Measurements from ENCODE around the gene IFNA7. TPM values are rescaled to one million over a fixed set of nuclear protein-coding genes. Genes with fewer than 3 reads are reported as not detected.

The IFNA7 gene
- total RNA-seq, 1 experiment from 2014 or later, result not detected

- intact Hi-C loops (cut with micrococcal nuclease; ENCODE audit: unreplicated experiment), result no loop called here
- TF ChIP-seq CTCF (conservative IDR thresholded peaks at IDR 0.05; ENCODE audit: low read depth, low read length) (peak; percentile 51), EZH2 (IDR thresholded peaks at IDR 0.05; ENCODE audit: borderline replicate concordance, low read depth, low read length, poor library complexity, severe bottlenecking) (no peak)
- H3K4me3 ChIP-seq (ENCODE audit: low read depth, low read length, poor library complexity, severe bottlenecking), result no peak overlapping the region
- DNase-seq (ENCODE audit: low spot score), result peak; percentile 44
- no TSS peak for BruUV-seq (replicated peaks)
- H3K9me3 ChIP-seq (ENCODE audit: low read depth, low read length, poor library complexity, severe bottlenecking), result no peaks in the 10 kb centered on the region
- POLR2A ChIA-PET (ENCODE audit: low non-redundant PET), result no interaction called here
- CTCF ChIA-PET, result interaction anchor here (0.7 kb wide), 1 partner anchor 43 kb away, joined by 3 read pairs; no protein-coding TSS in a partner anchor
- no peaks in the 10 kb centered on the region for H3K36me3 ChIP-seq (ENCODE audit: insufficient read depth, low read length, poor library complexity, severe bottlenecking)
- no peaks in the 10 kb centered on the region for H3K27me3 ChIP-seq (replicated peaks; ENCODE audit: insufficient read depth, low read depth, low read length, poor library complexity)
- H3K27ac ChIP-seq (ENCODE audit: low read depth, low read length, poor library complexity, severe bottlenecking), result no peak overlapping the region
- H3K4me1 ChIP-seq (ENCODE audit: insufficient read depth, low read length, poor library complexity, severe bottlenecking), result peaks cover 5% of the 10 kb centered on the region
Observed at GRCh38 chr9:21154018-21154608, 47.9 kb downstream of the IFNA7 start.

- POLR2A ChIA-PET (ENCODE audit: low non-redundant PET), result no interaction called here
- no peak overlapping the region for H3K4me3 ChIP-seq (ENCODE audit: low read depth, low read length, poor library complexity, severe bottlenecking)
- peaks cover 5% of the 10 kb centered on the region for H3K4me1 ChIP-seq (ENCODE audit: insufficient read depth, low read length, poor library complexity, severe bottlenecking)
- CTCF ChIA-PET, result interaction anchor here (0.7 kb wide), 1 partner anchor 43 kb away, joined by 3 read pairs; no protein-coding TSS in a partner anchor
- no peaks in the 10 kb centered on the region for H3K9me3 ChIP-seq (ENCODE audit: low read depth, low read length, poor library complexity, severe bottlenecking)
- no peak overlapping the region for H3K27ac ChIP-seq (ENCODE audit: low read depth, low read length, poor library complexity, severe bottlenecking)
- intact Hi-C loops (cut with micrococcal nuclease; ENCODE audit: unreplicated experiment), result no loop called here
- H3K36me3 ChIP-seq (ENCODE audit: insufficient read depth, low read length, poor library complexity, severe bottlenecking), result no peaks in the 10 kb centered on the region
- H3K27me3 ChIP-seq (replicated peaks; ENCODE audit: insufficient read depth, low read depth, low read length, poor library complexity), result no peaks in the 10 kb centered on the region
- no peak for DNase-seq (ENCODE audit: low spot score)
- no peak for TF ChIP-seq EZH2 (IDR thresholded peaks at IDR 0.05; ENCODE audit: borderline replicate concordance, low read depth, low read length, poor library complexity, severe bottlenecking)
- TF ChIP-seq CTCF (conservative IDR thresholded peaks at IDR 0.05; ENCODE audit: low read depth, low read length), result no peak
- BruUV-seq (replicated peaks), result no TSS peak
Observed at GRCh38 chr9:21153336-21154017, 48.5 kb downstream of the IFNA7 start.

Other genes starting within 250 kb of the IFNA7 start
- gene HACD4, start 170.6 kb downstream of the IFNA7 start, total RNA-seq (2021), result 0.19 and 0.26 TPM in 2 replicates
- gene IFNB1, start 124.3 kb downstream of the IFNA7 start, total RNA-seq (2021), result not detected in 2 replicates
- gene IFNW1, start 60.4 kb downstream of the IFNA7 start, total RNA-seq (2021), result not detected in 2 replicates
- not detected in 2 replicates for gene IFNA21, start 35.5 kb downstream of the IFNA7 start, total RNA-seq (2021)
- gene IFNA4, start 14.6 kb downstream of the IFNA7 start, total RNA-seq (2021), result not detected in 2 replicates
- not detected in 2 replicates for gene IFNA10, start 4.9 kb upstream of the IFNA7 start, total RNA-seq (2021)
- gene IFNA16, start 15.1 kb upstream of the IFNA7 start, total RNA-seq (2021), result not detected in 2 replicates
- gene IFNA17, start 26.0 kb upstream of the IFNA7 start, total RNA-seq (2021), result not detected in 2 replicates
- gene IFNA14, start 37.8 kb upstream of the IFNA7 start, total RNA-seq (2021), result not detected in 2 replicates
- not detected in 2 replicates for gene IFNA5, start 103.1 kb upstream of the IFNA7 start, total RNA-seq (2021)
- 8.4 and 8.9 TPM in 2 replicates for gene KLHL9, start 133.2 kb upstream of the IFNA7 start, total RNA-seq (2021)
- not detected in 2 replicates for gene IFNA6, start 148.7 kb upstream of the IFNA7 start, total RNA-seq (2021)
- not detected in 2 replicates for gene IFNA13, start 165.9 kb upstream of the IFNA7 start, total RNA-seq (2021)
- gene IFNA2, start 183.2 kb upstream of the IFNA7 start, total RNA-seq (2021), result not detected in 2 replicates
- not detected in 2 replicates for gene IFNA8, start 206.9 kb upstream of the IFNA7 start, total RNA-seq (2021)
- not detected in 2 replicates for gene IFNA1, start 238.2 kb upstream of the IFNA7 start, total RNA-seq (2021)

All from A673 (cell line).